Hepatocyte (in vitro differentiated cells): ENCODE results near the gene ABCB8.

ENCODE experiments used
- CTCF ChIP-seq: fragments of 200-600 bp; sonication (generic); IDR thresholded peaks from 2 replicates; pipeline ENCODE4 v1.5.1; 2016; ENCODE audit warnings: antibody characterized with exemption, mild to moderate bottlenecking; ENCODE audit not compliant: poor library complexity
- EZH2 ChIP-seq: fragments of 200-600 bp; sonication (generic); IDR thresholded peaks from 2 replicates; pipeline ENCODE4 v1.6.1; 2016; ENCODE audit warnings: antibody characterized with exemption, mild to moderate bottlenecking, borderline replicate concordance

- TF ChIP-seq CTCF, result no peak
- no peak for TF ChIP-seq EZH2
Measured at GRCh38 chr7:151035902-151036301, 7.7 kb downstream of the ABCB8 start.
